Mammary epithelial cell (primary cell): ENCODE measurements around the gene RNF224.

Experiments
- CTCF ChIP-seq, 2 donors: IDR thresholded peaks in 1 of 2; conservative IDR thresholded peaks in 1 of 2; 2 replicates each; pipeline ENCODE4 v1.5.1; 2011 to 2012; ENCODE audit warnings: inconsistent platforms in 2 of 2, low read length in 2 of 2, mild to moderate bottlenecking in 2 of 2, control low read depth in 1 of 2, low read depth in 1 of 2; ENCODE audit not compliant: insufficient read depth in 1 of 2; ENCODE audit errors: extremely low read depth in 1 of 2
- EZH2 ChIP-seq: IDR thresholded peaks from 2 replicates; pipeline ENCODE4 v1.6.1; 2012; ENCODE audit warnings: low read length, inconsistent platforms, borderline replicate concordance

- TF ChIP-seq EZH2, result no peak
- no peak for TF ChIP-seq CTCF (conservative IDR thresholded peaks at IDR 0.05 in 1 of 2, IDR thresholded peaks at IDR 0.05 in 1 of 2; ENCODE audit: extremely low read depth in 1 of 2, insufficient read depth in 1 of 2, low read depth in 1 of 2, low read length in 2 of 2)
Observed at GRCh38 chr9:137237759-137238726, 10.7 kb downstream of the RNF224 start.
